Measurements from ENCODE around the gene FZD7.

DNA sequence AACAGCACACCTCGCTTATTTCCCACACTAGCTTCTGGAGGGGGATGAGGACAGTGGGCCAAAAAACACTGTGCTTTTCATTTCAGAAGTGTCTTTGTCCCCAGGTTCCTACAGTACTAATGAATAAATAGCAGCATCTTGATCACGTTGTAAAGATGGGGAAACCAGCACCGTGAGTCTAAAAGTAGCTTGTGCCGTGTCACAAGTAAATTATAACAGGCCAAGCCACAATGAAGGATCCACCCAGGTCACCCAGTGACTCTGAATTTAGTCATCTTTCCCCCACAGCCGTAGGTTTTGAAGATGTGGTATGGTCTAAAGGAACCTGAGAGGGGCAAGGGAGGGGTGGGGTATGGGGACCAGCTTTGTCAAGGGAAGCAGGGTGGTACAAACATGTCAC, 8.8 kb downstream of the FZD7 start:
- peak; percentile 33 to 35 for TF ChIP-seq POLR2A (IDR thresholded peaks at IDR 0.05)
- TF ChIP-seq, protein P1, sequence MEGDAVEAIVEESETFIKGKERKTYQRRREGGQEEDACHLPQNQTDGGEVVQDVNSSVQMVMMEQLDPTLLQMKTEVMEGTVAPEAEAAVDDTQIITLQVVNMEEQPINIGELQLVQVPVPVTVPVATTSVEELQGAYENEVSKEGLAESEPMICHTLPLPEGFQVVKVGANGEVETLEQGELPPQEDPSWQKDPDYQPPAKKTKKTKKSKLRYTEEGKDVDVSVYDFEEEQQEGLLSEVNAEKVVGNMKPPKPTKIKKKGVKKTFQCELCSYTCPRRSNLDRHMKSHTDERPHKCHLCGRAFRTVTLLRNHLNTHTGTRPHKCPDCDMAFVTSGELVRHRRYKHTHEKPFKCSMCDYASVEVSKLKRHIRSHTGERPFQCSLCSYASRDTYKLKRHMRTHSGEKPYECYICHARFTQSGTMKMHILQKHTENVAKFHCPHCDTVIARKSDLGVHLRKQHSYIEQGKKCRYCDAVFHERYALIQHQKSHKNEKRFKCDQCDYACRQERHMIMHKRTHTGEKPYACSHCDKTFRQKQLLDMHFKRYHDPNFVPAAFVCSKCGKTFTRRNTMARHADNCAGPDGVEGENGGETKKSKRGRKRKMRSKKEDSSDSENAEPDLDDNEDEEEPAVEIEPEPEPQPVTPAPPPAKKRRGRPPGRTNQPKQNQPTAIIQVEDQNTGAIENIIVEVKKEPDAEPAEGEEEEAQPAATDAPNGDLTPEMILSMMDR (IDR thresholded peaks at IDR 0.05 in 4 of 5, conservative IDR thresholded peaks at IDR 0.05 in 1 of 5) = no peak

Measured in gastrocnemius medialis (tissue), 4 donors.